Ascending aorta (tissue), 2 donors: ENCODE data around the gene KDM2A. TPM values are rescaled to one million over a fixed set of nuclear protein-coding genes. Genes with fewer than 3 reads are reported as not detected.

ENCODE experiments used
- DNase-seq, 2 donors: peaks; one replicate each; pipeline ENCODE4 v3.0.0-alpha.2; 2019; ENCODE audit warnings: low spot score in 2 of 2
- H3K27ac ChIP-seq, 2 donors: fragments of 200-600 bp; sonication (generic); one replicate each; pipeline ENCODE4 v1.5.1; 2016 to 2017; ENCODE audit warnings: mild to moderate bottlenecking in 1 of 2
- H3K27me3 ChIP-seq: fragments of 200-600 bp; sonication (generic); one replicate; pipeline ENCODE4 v1.5.1; 2017
- H3K36me3 ChIP-seq, 2 donors: fragments of 200-600 bp; sonication (generic); one replicate each; pipeline ENCODE4 v1.5.1; 2016
- H3K4me1 ChIP-seq, 2 donors: fragments of 200-600 bp; sonication (generic); one replicate each; pipeline ENCODE4 v1.5.1; 2016 to 2017; ENCODE audit warnings: mild to moderate bottlenecking in 1 of 2
- H3K4me3 ChIP-seq, 2 donors: fragments of 200-600 bp; sonication (generic); one replicate each; pipeline ENCODE4 v1.5.1; 2016 to 2017; ENCODE audit warnings: mild to moderate bottlenecking in 1 of 2
- H3K9me3 ChIP-seq, 2 donors: fragments of 200-600 bp; sonication (generic); one replicate each; pipeline ENCODE4 v1.5.1; 2016
- intact Hi-C: fragments of 100-400 bp; cut with DNase I; formaldehyde crosslinking; loops from one replicate; pipeline ENCODE4 v1.15.1; 2023
- total RNA-seq: library from RNA; depleted of rRNA; stranded (reverse); fragments of >200 nt; gene quantifications from one replicate; pipeline ENCODE4 v1.1.0, GENCODE V29; 2016
- TF ChIP-seq, protein P1 (sequence below), 3 experiments: fragments of 200-600 bp in 2 of 3; fragments of 450-650 bp in 1 of 3; sonication (generic) in 2 of 3; IDR thresholded peaks; one replicate each; pipeline ENCODE4 v1.5.1; 2016 to 2019; ENCODE audit warnings: antibody characterized with exemption in 3 of 3, mild to moderate bottlenecking in 1 of 3, moderate library complexity in 1 of 3

The KDM2A gene
- total RNA-seq, 1 donor from 2014 or later, result 129 TPM

DNA sequence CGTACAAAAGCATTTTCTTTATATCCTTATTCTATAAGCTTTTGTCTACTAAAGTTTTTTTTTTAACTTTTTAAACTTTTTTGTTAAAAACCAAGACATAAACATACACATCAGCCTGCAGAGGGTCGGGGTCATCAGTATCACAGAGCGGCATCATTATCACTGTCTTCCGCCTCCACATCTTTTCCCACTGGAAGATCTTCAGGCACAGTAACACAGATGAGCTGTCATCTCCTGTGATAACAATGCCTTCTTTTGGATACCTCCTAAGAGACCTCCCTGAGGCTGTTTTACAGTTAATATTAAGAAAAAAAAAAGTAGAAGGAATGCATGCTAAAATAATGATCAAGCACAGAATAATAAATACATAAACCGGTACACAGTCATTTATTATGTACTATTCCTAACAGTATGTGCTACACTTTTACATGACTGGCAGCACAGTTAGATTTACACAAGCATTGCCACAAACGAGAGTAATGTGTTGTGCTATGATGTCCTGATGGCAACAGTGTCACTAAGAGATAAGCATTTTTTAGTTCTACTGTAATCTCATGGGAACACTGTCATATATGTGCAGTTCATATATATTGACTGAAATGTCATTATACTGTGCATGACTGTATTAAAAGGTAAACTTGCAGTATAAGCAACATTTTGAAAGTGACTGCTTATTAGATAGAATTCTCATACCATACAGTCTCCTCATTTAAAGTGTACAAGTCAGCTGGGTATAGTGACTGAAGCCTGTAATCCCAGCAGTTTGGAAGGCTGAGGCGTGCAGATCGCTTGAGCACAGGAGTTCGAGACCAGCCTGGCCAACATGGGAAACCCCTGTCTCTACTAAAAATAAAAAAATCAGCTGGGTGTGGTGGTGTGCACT is 58.6 kb downstream of the KDM2A start:
- TF ChIP-seq, protein P1, sequence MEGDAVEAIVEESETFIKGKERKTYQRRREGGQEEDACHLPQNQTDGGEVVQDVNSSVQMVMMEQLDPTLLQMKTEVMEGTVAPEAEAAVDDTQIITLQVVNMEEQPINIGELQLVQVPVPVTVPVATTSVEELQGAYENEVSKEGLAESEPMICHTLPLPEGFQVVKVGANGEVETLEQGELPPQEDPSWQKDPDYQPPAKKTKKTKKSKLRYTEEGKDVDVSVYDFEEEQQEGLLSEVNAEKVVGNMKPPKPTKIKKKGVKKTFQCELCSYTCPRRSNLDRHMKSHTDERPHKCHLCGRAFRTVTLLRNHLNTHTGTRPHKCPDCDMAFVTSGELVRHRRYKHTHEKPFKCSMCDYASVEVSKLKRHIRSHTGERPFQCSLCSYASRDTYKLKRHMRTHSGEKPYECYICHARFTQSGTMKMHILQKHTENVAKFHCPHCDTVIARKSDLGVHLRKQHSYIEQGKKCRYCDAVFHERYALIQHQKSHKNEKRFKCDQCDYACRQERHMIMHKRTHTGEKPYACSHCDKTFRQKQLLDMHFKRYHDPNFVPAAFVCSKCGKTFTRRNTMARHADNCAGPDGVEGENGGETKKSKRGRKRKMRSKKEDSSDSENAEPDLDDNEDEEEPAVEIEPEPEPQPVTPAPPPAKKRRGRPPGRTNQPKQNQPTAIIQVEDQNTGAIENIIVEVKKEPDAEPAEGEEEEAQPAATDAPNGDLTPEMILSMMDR (IDR thresholded peaks at IDR 0.05), result no peak
- peaks cover 13 to 23% of the 10 kb centered on the region in 2 donors for H3K36me3 ChIP-seq
- DNase-seq, result no peak
- no peak overlapping the region for H3K27ac ChIP-seq
- H3K4me3 ChIP-seq, result no peak overlapping the region
- no peaks in the 10 kb centered on the region for H3K4me1 ChIP-seq
- intact Hi-C loops, result no loop called here
- H3K27me3 ChIP-seq, result no peaks in the 10 kb centered on the region
- no peaks in the 10 kb centered on the region for H3K9me3 ChIP-seq

DNA sequence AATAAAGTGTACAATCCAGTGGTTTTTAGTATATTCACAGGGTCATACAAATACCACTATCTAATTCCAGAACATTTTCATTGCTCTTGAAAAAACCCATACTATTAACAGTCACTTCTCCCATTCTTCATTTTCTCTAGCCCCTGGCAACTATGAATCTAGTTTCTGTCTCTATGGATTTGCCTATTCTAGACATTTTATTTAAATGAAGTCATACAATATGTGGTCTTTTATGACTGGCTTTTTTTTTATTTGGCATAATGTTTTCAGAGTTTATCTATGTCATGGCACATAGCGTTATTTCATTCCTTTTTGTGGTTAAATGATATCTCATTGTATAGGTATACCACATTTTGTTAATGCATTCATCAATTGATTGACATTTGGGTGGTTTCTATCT is 59.4 kb downstream of the KDM2A start:
- intact Hi-C loops, result no loop called here
- H3K27me3 ChIP-seq, result no peaks in the 10 kb centered on the region
- peaks cover 20 to 30% of the 10 kb centered on the region in 2 donors for H3K36me3 ChIP-seq
- no peak overlapping the region for H3K27ac ChIP-seq
- H3K4me3 ChIP-seq, result no peak overlapping the region
- DNase-seq, result no peak
- no peaks in the 10 kb centered on the region for H3K9me3 ChIP-seq
- H3K4me1 ChIP-seq, result no peaks in the 10 kb centered on the region
- TF ChIP-seq, protein P1 (IDR thresholded peaks at IDR 0.05), result no peak

DNA sequence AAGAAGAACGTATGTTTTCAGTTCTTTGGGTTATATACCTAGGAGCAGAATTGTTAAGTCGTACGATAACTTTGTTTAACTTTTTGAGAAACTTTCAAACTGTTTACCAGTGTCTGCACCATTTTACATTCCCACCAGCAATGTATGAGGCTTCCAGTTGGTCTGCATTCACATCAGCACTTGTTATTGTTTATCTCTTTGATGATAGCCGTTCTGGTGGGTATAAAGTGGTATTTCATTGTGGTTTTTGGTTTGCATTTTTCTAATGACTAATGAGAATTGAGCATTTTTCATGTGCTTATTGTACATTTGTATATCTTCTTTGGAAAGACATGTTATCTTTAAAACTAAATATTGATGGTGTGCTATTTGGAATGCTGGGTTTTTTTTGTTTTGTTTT is 59.8 kb downstream of the KDM2A start:
- Histone ChIP-seq H3K4me3 (no peak overlapping the region), H3K36me3 (peaks cover 22 to 35% of the 10 kb centered on the region in 2 donors), H3K9me3 (no peaks in the 10 kb centered on the region), H3K27me3 (no peaks in the 10 kb centered on the region), H3K4me1 (no peaks in the 10 kb centered on the region), H3K27ac (no peak overlapping the region)
- no peak for DNase-seq
- intact Hi-C loops, result no loop called here
- TF ChIP-seq, protein P1 (IDR thresholded peaks at IDR 0.05), result no peak

DNA sequence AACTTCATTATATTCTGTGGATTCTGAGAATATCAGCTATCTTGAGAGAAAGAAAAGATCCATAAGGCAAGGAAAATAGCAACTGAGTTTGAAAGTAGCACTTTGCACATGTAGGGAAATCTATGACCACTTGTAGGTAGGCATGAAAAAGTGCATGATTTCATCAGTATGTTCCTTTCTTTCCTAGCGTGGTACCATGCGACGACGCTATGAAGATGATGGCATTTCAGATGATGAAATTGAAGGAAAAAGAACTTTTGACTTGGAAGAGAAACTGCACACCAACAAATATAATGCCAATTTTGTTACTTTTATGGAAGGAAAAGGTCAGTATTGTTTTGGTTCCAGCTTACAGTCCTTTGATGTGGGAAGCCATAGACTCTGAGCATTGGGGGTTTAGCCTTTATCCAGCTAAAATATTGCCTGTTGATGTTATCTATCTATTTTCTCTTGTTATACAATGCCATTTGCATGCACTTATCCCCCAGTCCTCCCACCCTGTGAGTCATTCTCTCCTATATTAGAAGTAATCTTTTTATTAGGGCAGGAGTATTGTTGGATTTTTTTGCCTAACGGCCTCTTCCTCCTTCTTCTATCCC is 60.9 kb downstream of the KDM2A start:
- Histone ChIP-seq H3K27ac (no peak overlapping the region), H3K9me3 (no peaks in the 10 kb centered on the region), H3K4me3 (no peak overlapping the region), H3K4me1 (no peaks in the 10 kb centered on the region), H3K36me3 (peaks cover 22 to 42% of the 10 kb centered on the region in 2 donors), H3K27me3 (no peaks in the 10 kb centered on the region)
- intact Hi-C loops, result no loop called here
- TF ChIP-seq, protein P1 (IDR thresholded peaks at IDR 0.05), result no peak
- DNase-seq, result no peak

DNA sequence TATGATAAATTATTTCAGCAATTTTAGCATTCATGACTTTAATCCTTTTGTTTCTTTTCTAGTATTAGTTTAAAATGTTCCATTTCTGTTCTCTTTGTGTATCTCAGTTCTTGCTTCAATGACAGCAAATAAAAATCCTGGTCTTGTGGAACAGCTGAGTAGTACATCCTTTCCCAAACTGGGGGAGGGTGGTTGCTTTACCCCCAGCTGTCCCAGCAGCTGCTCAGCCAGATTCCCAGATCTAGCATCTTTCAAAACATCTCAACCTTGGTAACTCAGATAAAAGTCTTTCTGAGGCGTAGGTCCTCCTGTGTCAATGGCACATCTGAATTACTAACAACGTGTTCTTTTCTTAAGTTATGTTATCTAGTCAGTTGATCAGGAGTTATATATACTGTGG is 75.0 kb downstream of the KDM2A start:
- DNase-seq, result no peak

More for the DNA sequence above, 75.0 kb downstream of the KDM2A start:
- no peaks in the 10 kb centered on the region for H3K4me1 ChIP-seq
- intact Hi-C loops, result no loop called here
- H3K36me3 ChIP-seq, result peaks cover 3 to 25% of the 10 kb centered on the region in 2 donors
- H3K27ac ChIP-seq, result no peak overlapping the region
- H3K4me3 ChIP-seq, result no peak overlapping the region
- H3K27me3 ChIP-seq, result no peaks in the 10 kb centered on the region
- TF ChIP-seq, protein P1 (IDR thresholded peaks at IDR 0.05), result no peak
- no peaks in the 10 kb centered on the region for H3K9me3 ChIP-seq
